GM23248 (cell line): ENCODE data around the gene SIX5.

ENCODE experiments used
- EZH2 ChIP-seq: fragments of 200-600 bp; sonication (generic); IDR thresholded peaks from 2 replicates; pipeline ENCODE4 v1.6.1; 2018; ENCODE audit warnings: antibody characterized with exemption, mild to moderate bottlenecking; ENCODE audit not compliant: insufficient read depth, poor library complexity, severe bottlenecking
- EZH2phosphoT487 ChIP-seq: fragments of 200-600 bp; sonication (generic); IDR thresholded peaks from 2 replicates; pipeline ENCODE4 v1.6.1; 2018; ENCODE audit warnings: antibody characterized with exemption, moderate library complexity, mild to moderate bottlenecking, low read depth; ENCODE audit not compliant: insufficient read depth

GRCh38 chr19:45765702-45766295 lies 3.3 kb downstream of the SIX5 start:
- TF ChIP-seq EZH2 (no peak), EZH2phosphoT487 (no peak)
